Ascending aorta (tissue), 2 donors: ENCODE data around the gene PYGM. TPM values are rescaled to one million over a fixed set of nuclear protein-coding genes. Genes with fewer than 3 reads are reported as not detected.

ENCODE experiments used
- DNase-seq, 2 donors: peaks; one replicate each; pipeline ENCODE4 v3.0.0-alpha.2; 2019; ENCODE audit warnings: low spot score in 2 of 2
- H3K27ac ChIP-seq, 2 donors: fragments of 200-600 bp; sonication (generic); one replicate each; pipeline ENCODE4 v1.5.1; 2016 to 2017; ENCODE audit warnings: mild to moderate bottlenecking in 1 of 2
- H3K27me3 ChIP-seq: fragments of 200-600 bp; sonication (generic); one replicate; pipeline ENCODE4 v1.5.1; 2017
- H3K36me3 ChIP-seq, 2 donors: fragments of 200-600 bp; sonication (generic); one replicate each; pipeline ENCODE4 v1.5.1; 2016
- H3K4me1 ChIP-seq, 2 donors: fragments of 200-600 bp; sonication (generic); one replicate each; pipeline ENCODE4 v1.5.1; 2016 to 2017; ENCODE audit warnings: mild to moderate bottlenecking in 1 of 2
- H3K4me3 ChIP-seq, 2 donors: fragments of 200-600 bp; sonication (generic); one replicate each; pipeline ENCODE4 v1.5.1; 2016 to 2017; ENCODE audit warnings: mild to moderate bottlenecking in 1 of 2
- H3K9me3 ChIP-seq, 2 donors: fragments of 200-600 bp; sonication (generic); one replicate each; pipeline ENCODE4 v1.5.1; 2016
- intact Hi-C: fragments of 100-400 bp; cut with DNase I; formaldehyde crosslinking; loops from one replicate; pipeline ENCODE4 v1.15.1; 2023
- total RNA-seq: library from RNA; depleted of rRNA; stranded (reverse); fragments of >200 nt; gene quantifications from one replicate; pipeline ENCODE4 v1.1.0, GENCODE V29; 2016
- TF ChIP-seq, protein P1 (sequence below), 3 experiments: fragments of 200-600 bp in 2 of 3; fragments of 450-650 bp in 1 of 3; sonication (generic) in 2 of 3; IDR thresholded peaks; one replicate each; pipeline ENCODE4 v1.5.1; 2016 to 2019; ENCODE audit warnings: antibody characterized with exemption in 3 of 3, mild to moderate bottlenecking in 1 of 3, moderate library complexity in 1 of 3

The PYGM gene
- total RNA-seq, 1 donor from 2014 or later, result 13.9 TPM

DNA sequence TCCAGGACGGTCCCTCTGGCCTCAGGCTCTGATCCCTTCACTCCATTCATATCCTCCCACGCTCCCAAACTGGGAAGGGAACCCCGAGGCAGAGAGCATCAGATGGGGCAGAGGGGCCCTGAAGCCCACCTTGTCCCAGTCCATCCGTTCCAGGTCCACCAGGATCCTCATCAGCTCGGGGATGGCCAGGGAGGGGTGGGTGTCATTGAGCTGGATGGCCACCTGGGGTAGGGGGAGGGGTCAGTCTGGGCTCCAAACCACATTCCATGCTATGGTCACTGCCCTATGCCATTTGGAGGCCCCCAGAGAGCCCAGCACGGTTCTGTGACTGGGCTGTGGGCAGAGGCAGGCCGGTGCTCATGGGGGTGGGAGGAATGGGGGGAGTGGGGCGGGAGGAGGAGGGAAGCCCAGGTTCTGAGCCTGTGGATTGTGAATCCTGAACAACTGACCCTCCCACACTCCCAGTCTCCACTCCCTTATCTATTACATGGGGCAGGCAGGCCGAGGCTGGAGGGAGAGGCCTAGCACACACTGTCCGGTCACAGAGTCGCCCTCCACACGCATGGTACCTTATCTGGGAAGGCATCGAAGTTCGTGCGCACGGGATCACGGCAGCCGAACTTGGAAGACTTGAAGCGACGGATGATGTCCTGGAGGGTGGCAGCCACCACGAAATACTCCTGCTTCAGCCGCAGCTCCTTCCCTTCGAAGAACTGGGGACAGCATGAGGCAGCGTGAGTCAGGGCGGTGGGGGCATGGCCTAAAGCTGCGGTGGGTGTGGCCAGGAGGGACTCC is 5.5 kb downstream of the PYGM start:
- TF ChIP-seq, protein P1, sequence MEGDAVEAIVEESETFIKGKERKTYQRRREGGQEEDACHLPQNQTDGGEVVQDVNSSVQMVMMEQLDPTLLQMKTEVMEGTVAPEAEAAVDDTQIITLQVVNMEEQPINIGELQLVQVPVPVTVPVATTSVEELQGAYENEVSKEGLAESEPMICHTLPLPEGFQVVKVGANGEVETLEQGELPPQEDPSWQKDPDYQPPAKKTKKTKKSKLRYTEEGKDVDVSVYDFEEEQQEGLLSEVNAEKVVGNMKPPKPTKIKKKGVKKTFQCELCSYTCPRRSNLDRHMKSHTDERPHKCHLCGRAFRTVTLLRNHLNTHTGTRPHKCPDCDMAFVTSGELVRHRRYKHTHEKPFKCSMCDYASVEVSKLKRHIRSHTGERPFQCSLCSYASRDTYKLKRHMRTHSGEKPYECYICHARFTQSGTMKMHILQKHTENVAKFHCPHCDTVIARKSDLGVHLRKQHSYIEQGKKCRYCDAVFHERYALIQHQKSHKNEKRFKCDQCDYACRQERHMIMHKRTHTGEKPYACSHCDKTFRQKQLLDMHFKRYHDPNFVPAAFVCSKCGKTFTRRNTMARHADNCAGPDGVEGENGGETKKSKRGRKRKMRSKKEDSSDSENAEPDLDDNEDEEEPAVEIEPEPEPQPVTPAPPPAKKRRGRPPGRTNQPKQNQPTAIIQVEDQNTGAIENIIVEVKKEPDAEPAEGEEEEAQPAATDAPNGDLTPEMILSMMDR (IDR thresholded peaks at IDR 0.05), result no peak
- Histone ChIP-seq H3K27me3 (no peaks in the 10 kb centered on the region), H3K27ac (no peak overlapping the region), H3K36me3 (peaks cover 15 to 22% of the 10 kb centered on the region in 2 donors), H3K9me3 (no peaks in the 10 kb centered on the region), H3K4me3 (no peak overlapping the region), H3K4me1 (peaks cover 2 to 10% of the 10 kb centered on the region in 2 donors)
- DNase-seq, result no peak
- intact Hi-C loops, result no loop called here

DNA sequence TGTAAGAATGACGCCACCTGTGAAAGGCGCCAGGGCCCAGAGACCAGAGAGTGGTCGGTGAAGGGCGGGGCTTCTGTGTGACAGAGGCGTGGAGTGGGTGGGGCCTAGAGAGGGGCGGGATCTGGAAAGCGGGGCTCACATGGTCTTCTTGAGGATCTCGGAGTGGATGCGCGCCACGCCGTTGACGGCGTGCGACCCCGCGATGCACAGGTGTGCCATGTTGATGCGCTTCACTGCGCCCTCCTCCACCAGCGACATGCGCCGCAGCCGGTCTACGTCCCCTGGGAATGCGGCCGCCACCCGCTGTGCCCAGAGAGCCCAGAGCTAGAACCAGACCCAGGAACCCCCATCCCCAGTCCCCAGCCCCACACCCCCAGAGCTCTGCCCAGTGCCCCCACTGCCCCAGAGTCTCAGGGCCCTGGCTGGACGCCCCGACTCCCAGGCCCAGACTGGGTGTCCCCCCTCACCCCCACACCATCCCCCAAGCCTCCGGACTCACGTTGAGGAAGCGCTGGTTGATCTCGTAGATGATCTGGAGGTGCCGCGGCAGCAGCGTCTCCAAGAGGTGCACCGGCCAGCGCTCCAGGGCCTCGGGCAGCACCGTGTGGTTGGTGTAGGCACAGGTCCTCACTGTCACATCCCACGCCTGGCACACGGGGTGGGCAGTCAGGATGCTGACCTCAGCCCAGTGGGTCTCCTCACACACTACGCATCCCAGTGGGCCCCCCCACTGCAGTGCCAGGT is 6.2 kb downstream of the PYGM start:
- no peak overlapping the region for H3K27ac ChIP-seq
- no peak for DNase-seq

GRCh38 chr11:64753019-64753379 is 6.8 kb downstream of the PYGM start:
- no peak for DNase-seq
- Histone ChIP-seq H3K9me3 (no peaks in the 10 kb centered on the region), H3K27me3 (no peaks in the 10 kb centered on the region), H3K27ac (no peak overlapping the region), H3K4me1 (no peaks in the 10 kb centered on the region), H3K4me3 (no peak overlapping the region), H3K36me3 (peaks cover 15 to 22% of the 10 kb centered on the region in 2 donors)
- TF ChIP-seq, protein P1 (IDR thresholded peaks at IDR 0.05), result no peak
- intact Hi-C loops, result no loop called here

More for the DNA sequence above, 6.2 kb downstream of the PYGM start:
- no peak overlapping the region for H3K4me3 ChIP-seq
- intact Hi-C loops, result no loop called here
- no peaks in the 10 kb centered on the region for H3K27me3 ChIP-seq
- H3K4me1 ChIP-seq, result peaks cover 0 to 2% of the 10 kb centered on the region in 2 donors
- H3K36me3 ChIP-seq, result peaks cover 15 to 22% of the 10 kb centered on the region in 2 donors
- H3K9me3 ChIP-seq, result no peaks in the 10 kb centered on the region
- TF ChIP-seq, protein P1 (IDR thresholded peaks at IDR 0.05), result no peak

GRCh38 chr11:64752175-64752970 is 7.4 kb downstream of the PYGM start:
- no peaks in the 10 kb centered on the region for H3K4me1 ChIP-seq
- H3K4me3 ChIP-seq, result no peak overlapping the region
- no peak for DNase-seq
- peaks cover 15 to 22% of the 10 kb centered on the region in 2 donors for H3K36me3 ChIP-seq
- H3K27me3 ChIP-seq, result no peaks in the 10 kb centered on the region
- H3K27ac ChIP-seq, result no peak overlapping the region
- intact Hi-C loops, result no loop called here
- TF ChIP-seq, protein P1 (IDR thresholded peaks at IDR 0.05), result no peak
- H3K9me3 ChIP-seq, result no peaks in the 10 kb centered on the region

- TF ChIP-seq, protein P1 (IDR thresholded peaks at IDR 0.05), result no peak
- Histone ChIP-seq H3K27ac (no peak overlapping the region), H3K27me3 (no peaks in the 10 kb centered on the region), H3K4me1 (no peaks in the 10 kb centered on the region), H3K36me3 (peaks cover 15 to 22% of the 10 kb centered on the region in 2 donors), H3K9me3 (no peaks in the 10 kb centered on the region), H3K4me3 (no peak overlapping the region)
- intact Hi-C loops, result no loop called here
- DNase-seq, result no peak
These were observed 8.2 kb downstream of the PYGM start for GRCh38 chr11:64751580-64751979.
